K562 (cell line): ENCODE data around the gene PRICKLE2.

Experiments used
- CTCF ChIP-seq, 3 experiments: IDR thresholded peaks in 2 of 3; conservative IDR thresholded peaks in 1 of 3; 2 replicates each; pipeline ENCODE4 v1.5.1; 2011 to 2012; ENCODE audit warnings: low read length in 3 of 3, mild to moderate bottlenecking in 3 of 3, control low read depth in 2 of 3, improper control_type of control experiment in 1 of 3, inconsistent platforms in 1 of 3, low read depth in 1 of 3, mixed read lengths in 1 of 3, moderate library complexity in 1 of 3; ENCODE audit not compliant: insufficient read depth in 2 of 3
- JUND ChIP-seq, 2 experiments: IDR thresholded peaks; 2 replicates in 1 of 2; 3 replicates in 1 of 2; pipeline ENCODE4 v1.6.1; 2011; ENCODE audit warnings: borderline replicate concordance in 2 of 2, low read depth in 2 of 2, low read length in 2 of 2, improper control_type of control experiment in 1 of 2, missing biosample characterization in 1 of 2, missing genetic modification characterization in 1 of 2, missing genetic modification reagents in 1 of 2
- NCOR1 ChIP-seq: fragments of 450-650 bp; IDR thresholded peaks from 2 replicates; pipeline ENCODE4 v1.6.1; 2016; ENCODE audit warnings: mild to moderate bottlenecking, moderate library complexity
- ZNF778 ChIP-seq: fragments of 450-650 bp; formaldehyde crosslinking; IDR thresholded peaks from 2 replicates; pipeline ENCODE4 v1.4.0; 2020; ENCODE audit warnings: mild to moderate bottlenecking, moderate library complexity

GRCh38 chr3:64191822-64192221 lies 33.4 kb downstream of the PRICKLE2 start:
- no peak for TF ChIP-seq CTCF (IDR thresholded peaks at IDR 0.05 in 2 of 3, conservative IDR thresholded peaks at IDR 0.05 in 1 of 3; ENCODE audit: insufficient read depth in 2 of 3, low read depth in 1 of 3, low read length in 3 of 3)
- TF ChIP-seq NCOR1 = no peak
- no peak for TF ChIP-seq JUND (IDR thresholded peaks at IDR 0.05; ENCODE audit: borderline replicate concordance, low read depth, low read length)
- no peak for TF ChIP-seq JUND (tag; IDR thresholded peaks at IDR 0.05; ENCODE audit: borderline replicate concordance, low read depth, low read length)
- no peak for TF ChIP-seq ZNF778 (CRISPR knock-in tag)
